Spleen (tissue), 11 donors: ENCODE measurements around the gene RBM14. TPM values are rescaled to one million over a fixed set of nuclear protein-coding genes. Genes with fewer than 3 reads are reported as not detected.

Experiments
- DNase-seq: peaks from one replicate; pipeline ENCODE4 v3.0.0-alpha.2; 2020
- H3K27ac ChIP-seq, 8 donors: fragments of 200-600 bp; sonication (generic) in 7 of 8; 1 replicate in 4 of 8; 2 replicates in 4 of 8; pipeline versions ENCODE4 v1.5.0 to v1.8.0; 2016 to 2021; ENCODE audit warnings: inconsistent platforms in 4 of 8, mild to moderate bottlenecking in 4 of 8, moderate library complexity in 1 of 8
- H3K27me3 ChIP-seq, 7 donors: fragments of 200-600 bp; sonication (generic) in 6 of 7; replicated peaks in 1 of 7; 1 replicate in 4 of 7; 2 replicates in 3 of 7; pipeline versions ENCODE4 v1.5.0 to v1.8.0; 2016 to 2021; ENCODE audit warnings: inconsistent platforms in 3 of 7, mild to moderate bottlenecking in 1 of 7
- H3K36me3 ChIP-seq, 6 donors: fragments of 200-600 bp; sonication (generic) in 5 of 6; 1 replicate in 4 of 6; 2 replicates in 2 of 6; pipeline versions ENCODE4 v1.5.0 to v1.8.0; 2016 to 2021; ENCODE audit warnings: inconsistent platforms in 2 of 6
- H3K4me1 ChIP-seq, 6 donors: fragments of 200-600 bp; sonication (generic) in 5 of 6; 1 replicate in 3 of 6; 2 replicates in 3 of 6; pipeline versions ENCODE4 v1.5.0 to v1.8.0; 2016 to 2021; ENCODE audit warnings: inconsistent platforms in 3 of 6
- H3K4me3 ChIP-seq, 8 donors: fragments of 200-600 bp; sonication (generic) in 7 of 8; 1 replicate in 4 of 8; 2 replicates in 4 of 8; pipeline versions ENCODE4 v1.5.0 to v1.8.0; 2016 to 2021; ENCODE audit warnings: inconsistent platforms in 4 of 8, mild to moderate bottlenecking in 4 of 8, moderate library complexity in 2 of 8
- H3K9me3 ChIP-seq, 8 donors: fragments of 200-600 bp; sonication (generic) in 7 of 8; 1 replicate in 4 of 8; 2 replicates in 4 of 8; pipeline versions ENCODE4 v1.5.0 to v1.8.0; 2016 to 2021; ENCODE audit warnings: inconsistent platforms in 4 of 8
- POLR2A ChIP-seq, 3 donors: fragments of 450-650 bp; IDR thresholded peaks; one replicate each; pipeline ENCODE4 v1.5.1; 2017; ENCODE audit warnings: antibody characterized with exemption in 3 of 3, mild to moderate bottlenecking in 1 of 3
- POLR2AphosphoS5 ChIP-seq, 3 donors: sonication (generic); formaldehyde crosslinking; IDR thresholded peaks; one replicate each; pipeline ENCODE4 v1.5.1; 2017; ENCODE audit warnings: antibody characterized with exemption in 3 of 3
- WGBS, 5 donors: extraction: QIAGEN DNeasy Blood & Tissue Kit in 3 of 5; methylation state at CpG; one replicate each; pipeline versions ENCODE4 v1.1.5 to v1.1.7; 2013 to 2018; 5-methylcytosine and 5-hydroxymethylcytosine counted together
- intact Hi-C: fragments of 100-400 bp; cut with DNase I; formaldehyde crosslinking; loops from one replicate; pipeline ENCODE4 v1.15.0; 2023; ENCODE audit warnings: low total_unique reads
- polyA plus RNA-seq, 3 donors: library from polyadenylated mRNA; stranded (reverse); fragments of 200-250 nt; gene quantifications; one replicate each; pipeline ENCODE4 v1.2.1, GENCODE V29; 2013
- total RNA-seq, 7 donors: library from RNA; depleted of rRNA in 3 of 7; stranded (reverse); fragments of >200 nt in 3 of 7; fragmentation: NEBNext Ultra II Directional in 4 of 7; extraction: Animal tissue kit (Norgen Biotek cat#: 25700) in 4 of 7; gene quantifications; one replicate each; pipeline versions ENCODE4 v1.1.0 to v1.2.1, GENCODE V29; 2016 to 2021
- TF ChIP-seq, protein P1 (sequence below), 11 experiments: fragments of 200-600 bp in 7 of 11; fragments of 450-650 bp in 4 of 11; sonication (generic) in 4 of 11; IDR thresholded peaks in 8 of 11; conservative IDR thresholded peaks in 3 of 11; 1 replicate in 7 of 11; 2 replicates in 4 of 11; pipeline versions ENCODE4 v1.4.0 to v1.8.0; 2016 to 2021; ENCODE audit warnings: antibody characterized with exemption in 11 of 11, inconsistent platforms in 4 of 11, mild to moderate bottlenecking in 1 of 11
- donor health status: healthy with polysubstance abuse.
- donor health status: DM: no; HTN: no; CAD: no; lungs with moderate emphysema.
- donor health status: DM: no; HTN: no; CAD: no.
- donor health status: Bipolar disorder and iron deficiency.
- donor health status: healthy.
- donor health status: DM: no; HTN: no; CAD: no.
- donor health status: DM: yes; HTN: yes; CAD: no.

Gene RBM14
- total and polyA plus RNA-seq, 10 donors = 37.7 to 96.6 (median 73.5) TPM

DNA sequence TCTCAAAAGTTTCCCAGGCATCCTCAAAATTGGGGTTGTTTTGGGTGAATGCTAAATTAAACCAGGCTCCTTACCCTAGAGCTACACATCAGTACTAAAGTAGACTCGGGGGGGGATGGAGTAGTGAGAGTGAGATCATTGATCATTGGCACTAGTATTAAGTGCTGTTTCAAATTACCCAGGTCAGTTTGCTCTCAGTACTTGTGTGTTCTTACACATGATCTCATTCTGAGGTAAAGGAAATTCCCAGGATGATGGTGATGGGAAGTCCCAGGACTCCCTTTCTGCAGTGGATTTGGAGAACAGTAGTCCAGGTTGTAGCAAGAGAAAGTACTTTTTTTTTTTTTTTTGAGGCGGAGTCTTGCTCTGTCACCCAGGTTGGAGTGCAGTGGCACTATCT lies 34.6 kb downstream of the RBM14 start:
- Histone ChIP-seq H3K4me1 (peaks cover 4 to 68% (median 18%) of the 10 kb centered on the region in 6 donors), H3K36me3 (peaks cover 0 to 100% (median 60%) of the 10 kb centered on the region in 6 donors), H3K27me3 (no peaks in the 10 kb centered on the region), H3K9me3 (no peaks in the 10 kb centered on the region), H3K27ac (no peak overlapping the region), H3K4me3 (no peak overlapping the region)
- TF ChIP-seq, protein P1, sequence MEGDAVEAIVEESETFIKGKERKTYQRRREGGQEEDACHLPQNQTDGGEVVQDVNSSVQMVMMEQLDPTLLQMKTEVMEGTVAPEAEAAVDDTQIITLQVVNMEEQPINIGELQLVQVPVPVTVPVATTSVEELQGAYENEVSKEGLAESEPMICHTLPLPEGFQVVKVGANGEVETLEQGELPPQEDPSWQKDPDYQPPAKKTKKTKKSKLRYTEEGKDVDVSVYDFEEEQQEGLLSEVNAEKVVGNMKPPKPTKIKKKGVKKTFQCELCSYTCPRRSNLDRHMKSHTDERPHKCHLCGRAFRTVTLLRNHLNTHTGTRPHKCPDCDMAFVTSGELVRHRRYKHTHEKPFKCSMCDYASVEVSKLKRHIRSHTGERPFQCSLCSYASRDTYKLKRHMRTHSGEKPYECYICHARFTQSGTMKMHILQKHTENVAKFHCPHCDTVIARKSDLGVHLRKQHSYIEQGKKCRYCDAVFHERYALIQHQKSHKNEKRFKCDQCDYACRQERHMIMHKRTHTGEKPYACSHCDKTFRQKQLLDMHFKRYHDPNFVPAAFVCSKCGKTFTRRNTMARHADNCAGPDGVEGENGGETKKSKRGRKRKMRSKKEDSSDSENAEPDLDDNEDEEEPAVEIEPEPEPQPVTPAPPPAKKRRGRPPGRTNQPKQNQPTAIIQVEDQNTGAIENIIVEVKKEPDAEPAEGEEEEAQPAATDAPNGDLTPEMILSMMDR (IDR thresholded peaks at IDR 0.05 in 8 of 11, conservative IDR thresholded peaks at IDR 0.05 in 3 of 11) = no peak
- no peak for TF ChIP-seq POLR2AphosphoS5 (IDR thresholded peaks at IDR 0.05)
- TF ChIP-seq POLR2A (IDR thresholded peaks at IDR 0.05) = no peak
- intact Hi-C loops = no loop called here
- WGBS, 5 donors = 86 to 97% (median 95%) methylated on average over 1 to 2 of the region's 2 CpGs
- DNase-seq = no peak

GRCh38 chr11:66652651-66653050 lies 36.2 kb downstream of the RBM14 start:
- no peaks in the 10 kb centered on the region for H3K27me3 ChIP-seq
- peaks cover 0 to 57% (median 6%) of the 10 kb centered on the region in 6 donors for H3K4me1 ChIP-seq
- intact Hi-C loops = no loop called here
- peak overlapping the region in 1 of 8 donors; percentile 32 for H3K27ac ChIP-seq
- no peak overlapping the region for H3K4me3 ChIP-seq
- TF ChIP-seq POLR2A (IDR thresholded peaks at IDR 0.05) (no peak), POLR2AphosphoS5 (IDR thresholded peaks at IDR 0.05) (peak in 1 of 3 donors; percentile 42)
- WGBS, 5 donors = 87 to 97% (median 94%) methylated on average over 7 of the region's 7 CpGs
- peaks cover 0 to 100% (median 56%) of the 10 kb centered on the region in 6 donors for H3K36me3 ChIP-seq
- DNase-seq = no peak
- H3K9me3 ChIP-seq = no peaks in the 10 kb centered on the region

DNA sequence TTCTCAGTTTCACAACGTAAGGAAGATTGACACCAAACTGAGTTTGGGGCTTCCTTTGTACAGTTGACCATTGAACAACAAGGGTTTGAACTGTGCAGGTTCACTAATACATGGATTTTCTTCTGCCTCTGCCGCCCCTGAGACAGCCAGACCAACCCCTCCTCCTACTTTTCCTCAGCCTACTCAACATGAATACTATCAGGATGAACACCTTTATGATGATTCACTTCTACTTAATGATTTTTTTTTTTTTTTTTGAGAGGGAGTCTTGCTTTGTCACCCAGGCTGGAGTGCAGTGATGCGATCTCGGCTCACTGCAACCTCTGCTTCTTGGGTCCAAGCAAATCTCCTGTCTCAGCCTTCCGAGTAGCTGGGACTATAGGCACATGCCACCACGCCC lies 36.7 kb downstream of the RBM14 start:
- Histone ChIP-seq H3K27ac (peak overlapping the region in 1 of 8 donors; percentile 32), H3K4me1 (peaks cover 0 to 54% (median 6%) of the 10 kb centered on the region in 6 donors), H3K4me3 (no peak overlapping the region), H3K36me3 (peaks cover 0 to 100% (median 56%) of the 10 kb centered on the region in 6 donors), H3K9me3 (no peaks in the 10 kb centered on the region), H3K27me3 (no peaks in the 10 kb centered on the region)
- no peak for DNase-seq
- WGBS, 5 donors = 86 to 93% (median 90%) methylated on average over 6 of the region's 6 CpGs
- TF ChIP-seq POLR2AphosphoS5 (IDR thresholded peaks at IDR 0.05) (no peak), POLR2A (IDR thresholded peaks at IDR 0.05) (no peak)
- TF ChIP-seq, protein P1 (IDR thresholded peaks at IDR 0.05 in 8 of 11, conservative IDR thresholded peaks at IDR 0.05 in 3 of 11) = no peak
- intact Hi-C loops = no loop called here

DNA sequence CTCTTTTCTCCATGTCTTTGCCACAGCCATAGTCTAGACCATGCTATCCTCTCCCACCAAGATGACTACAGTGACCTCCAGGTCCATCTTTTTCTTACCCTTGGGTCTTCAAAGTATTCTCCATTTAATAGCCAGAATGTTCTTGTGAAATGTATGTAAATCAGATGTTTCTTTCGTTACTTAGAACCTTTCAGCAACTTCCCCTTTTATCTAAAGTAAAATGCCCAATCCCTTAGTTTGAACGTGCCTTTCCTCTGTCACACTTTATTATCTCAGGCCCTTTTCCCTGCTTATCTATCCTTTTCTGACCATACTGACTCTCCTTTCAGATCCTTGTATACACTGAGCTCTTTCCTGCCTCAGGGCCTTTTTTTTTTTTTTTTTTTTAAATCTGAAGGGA lies 43.3 kb downstream of the RBM14 start:
- 25 to 44% (median 36%) methylated on average over 2 of the region's 2 CpGs for WGBS, 5 donors
- intact Hi-C loops = no loop called here
- TF ChIP-seq, protein P1 (IDR thresholded peaks at IDR 0.05 in 8 of 11, conservative IDR thresholded peaks at IDR 0.05 in 3 of 11) = no peak
- no peak for TF ChIP-seq POLR2A (IDR thresholded peaks at IDR 0.05)
- TF ChIP-seq POLR2AphosphoS5 (IDR thresholded peaks at IDR 0.05) = no peak

More for the DNA sequence above, 43.3 kb downstream of the RBM14 start:
- Histone ChIP-seq H3K27me3 (no peaks in the 10 kb centered on the region), H3K4me3 (no peak overlapping the region), H3K9me3 (no peaks in the 10 kb centered on the region), H3K27ac (peak overlapping the region in 5 of 8 donors; percentile 19 to 58 (median 45)), H3K36me3 (peaks cover 0 to 98% (median 39%) of the 10 kb centered on the region in 6 donors), H3K4me1 (peaks cover 0 to 46% (median 28%) of the 10 kb centered on the region in 6 donors)
- DNase-seq = no peak
